Upper lobe of left lung (tissue), 4 donors: ENCODE data around the gene PHACTR1.

Source experiments
- CTCF ChIP-seq, 6 experiments: fragments of 450-650 bp in 4 of 6; fragments of 200-600 bp in 2 of 6; sonication (generic) in 2 of 6; IDR thresholded peaks; one replicate each; pipeline ENCODE4 v1.5.1; 2016 to 2019; ENCODE audit warnings: antibody characterized with exemption in 6 of 6
- EP300 ChIP-seq, 4 donors: sonication (generic); formaldehyde crosslinking; IDR thresholded peaks; one replicate each; pipeline ENCODE4 v1.5.1; 2017; ENCODE audit warnings: antibody characterized with exemption in 4 of 4, control low read depth in 2 of 4
- POLR2AphosphoS5 ChIP-seq, 2 donors: sonication (generic); formaldehyde crosslinking; IDR thresholded peaks; one replicate each; pipeline ENCODE4 v1.5.1; 2017; ENCODE audit warnings: antibody characterized with exemption in 2 of 2

- peak in 5 of 6 experiments; percentile 37 to 59 (median 56) for TF ChIP-seq CTCF (IDR thresholded peaks at IDR 0.05)
- no peak for TF ChIP-seq POLR2AphosphoS5 (IDR thresholded peaks at IDR 0.05)
- no peak for TF ChIP-seq EP300 (IDR thresholded peaks at IDR 0.05)
These were observed 615.2 kb downstream of the PHACTR1 start for GRCh38 chr6:13331516-13332348.
